GM19099 (cell line): ENCODE measurements around the gene SLC36A3.
A peak's percentile ranks its signal among the peaks of the same experiment; 100 is the strongest.

Experiments
- POLR2A ChIP-seq: IDR thresholded peaks from 3 replicates; pipeline ENCODE4 v1.6.1; 2011; ENCODE audit warnings: low read depth; ENCODE audit not compliant: insufficient read length; ENCODE audit errors: extremely low read depth

Gene SLC36A3

GRCh38 chr5:151253605-151253950 is 50.0 kb downstream of the SLC36A3 start:
- TF ChIP-seq POLR2A, result no peak

- peak; percentile 97 for TF ChIP-seq POLR2A
Measured at GRCh38 chr5:151252762-151253604, 50.6 kb downstream of the SLC36A3 start, which contains the start of gene GM2A. Gene GM2A (plus strand): TSS chr5:151253185. CDS start chr5:151253217, 32 bp downstream.

GRCh38 chr5:151251621-151252020 is 51.9 kb downstream of the SLC36A3 start:
- no peak for TF ChIP-seq POLR2A

GRCh38 chr5:151251001-151251551 is 52.5 kb downstream of the SLC36A3 start:
- TF ChIP-seq POLR2A, result no peak

GRCh38 chr5:151250346-151251000 is 53.1 kb downstream of the SLC36A3 start:
- no peak for TF ChIP-seq POLR2A

- no peak for TF ChIP-seq POLR2A
Measured at GRCh38 chr5:151249281-151249680, 54.3 kb downstream of the SLC36A3 start.

GRCh38 chr5:151248651-151249050 is 54.9 kb downstream of the SLC36A3 start:
- TF ChIP-seq POLR2A, result no peak

GRCh38 chr5:151245680-151246219 is 57.8 kb downstream of the SLC36A3 start:
- no peak for TF ChIP-seq POLR2A

- no peak for TF ChIP-seq POLR2A
Measured at GRCh38 chr5:151244206-151244605, 59.4 kb downstream of the SLC36A3 start.

GRCh38 chr5:151243564-151243963 is 60.0 kb downstream of the SLC36A3 start:
- no peak for TF ChIP-seq POLR2A

GRCh38 chr5:151243127-151243526 is 60.4 kb downstream of the SLC36A3 start:
- TF ChIP-seq POLR2A, result no peak

- no peak for TF ChIP-seq POLR2A
Measured at GRCh38 chr5:151240924-151241635, 62.5 kb downstream of the SLC36A3 start.

GRCh38 chr5:151239237-151239861 is 64.2 kb downstream of the SLC36A3 start:
- TF ChIP-seq POLR2A, result no peak

- TF ChIP-seq POLR2A, result peak; percentile 34
Measured at GRCh38 chr5:151238303-151238741, 65.2 kb downstream of the SLC36A3 start.
